ENCODE data around the gene TMEM225B. TPM values are rescaled to one million over a fixed set of nuclear protein-coding genes. Genes with fewer than 3 reads are reported as not detected.
"Not testable (repeated sequence)": the region's sequence is repeated elsewhere in the genome, so short reads cannot be mapped to it uniquely, and the experiment has no call there.

TMEM225B gene
- total RNA-seq, 1 donor from 2014 or later, result 1.0 TPM

DNA sequence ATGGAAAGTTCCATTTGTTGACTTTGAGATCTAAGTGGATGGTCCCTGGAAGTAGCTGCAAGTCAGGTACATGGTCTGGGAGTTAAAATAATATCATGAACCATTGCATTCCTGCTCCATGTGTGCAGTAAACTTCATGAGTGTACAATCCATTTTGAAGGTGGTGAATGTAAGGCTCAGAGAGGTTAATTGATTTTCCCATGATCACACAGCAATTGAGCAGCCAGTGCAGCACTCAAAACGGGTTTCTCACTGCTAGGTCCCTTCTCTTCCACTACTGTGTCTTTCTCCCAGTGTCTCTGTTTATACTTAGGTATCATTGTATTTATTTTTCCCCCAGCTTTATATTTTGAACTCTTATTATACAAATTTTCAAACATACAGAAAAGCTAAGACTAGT, 28.6 kb downstream of the TMEM225B start:
- ATAC-seq, result no peak

DNA sequence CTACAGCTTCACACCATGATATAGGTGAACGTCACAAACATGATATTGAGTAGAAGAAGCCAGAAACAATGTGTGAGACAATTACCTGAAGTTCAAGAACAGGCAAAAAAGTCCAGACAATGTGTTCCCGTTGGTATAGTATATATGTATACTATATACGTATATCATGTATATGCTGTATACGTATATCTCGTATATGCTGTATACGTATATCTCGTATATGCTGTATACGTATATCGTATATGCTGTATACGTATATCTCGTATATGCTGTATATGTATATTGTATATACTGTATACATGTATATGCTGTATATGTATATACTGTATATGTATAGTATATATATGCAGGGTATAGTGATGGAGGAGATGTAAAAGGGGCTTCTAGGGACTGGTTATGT, 29.4 kb downstream of the TMEM225B start:
- peaks cover 99% of the 10 kb centered on the region for H3K36me3 ChIP-seq
- intact Hi-C loops (cut with DNase I), result no loop called here
- H3K9me3 ChIP-seq, result no peaks in the 10 kb centered on the region
- no peaks in the 10 kb centered on the region for H3K4me1 ChIP-seq
- TF ChIP-seq, protein P1, sequence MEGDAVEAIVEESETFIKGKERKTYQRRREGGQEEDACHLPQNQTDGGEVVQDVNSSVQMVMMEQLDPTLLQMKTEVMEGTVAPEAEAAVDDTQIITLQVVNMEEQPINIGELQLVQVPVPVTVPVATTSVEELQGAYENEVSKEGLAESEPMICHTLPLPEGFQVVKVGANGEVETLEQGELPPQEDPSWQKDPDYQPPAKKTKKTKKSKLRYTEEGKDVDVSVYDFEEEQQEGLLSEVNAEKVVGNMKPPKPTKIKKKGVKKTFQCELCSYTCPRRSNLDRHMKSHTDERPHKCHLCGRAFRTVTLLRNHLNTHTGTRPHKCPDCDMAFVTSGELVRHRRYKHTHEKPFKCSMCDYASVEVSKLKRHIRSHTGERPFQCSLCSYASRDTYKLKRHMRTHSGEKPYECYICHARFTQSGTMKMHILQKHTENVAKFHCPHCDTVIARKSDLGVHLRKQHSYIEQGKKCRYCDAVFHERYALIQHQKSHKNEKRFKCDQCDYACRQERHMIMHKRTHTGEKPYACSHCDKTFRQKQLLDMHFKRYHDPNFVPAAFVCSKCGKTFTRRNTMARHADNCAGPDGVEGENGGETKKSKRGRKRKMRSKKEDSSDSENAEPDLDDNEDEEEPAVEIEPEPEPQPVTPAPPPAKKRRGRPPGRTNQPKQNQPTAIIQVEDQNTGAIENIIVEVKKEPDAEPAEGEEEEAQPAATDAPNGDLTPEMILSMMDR (IDR thresholded peaks at IDR 0.05), result no peak
- no peak for DNase-seq
- H3K4me3 ChIP-seq, result no peak overlapping the region
- H3K27me3 ChIP-seq, result no peaks in the 10 kb centered on the region
- no peak overlapping the region for H3K27ac ChIP-seq
- ATAC-seq, result no peak

More for the DNA sequence above, 28.6 kb downstream of the TMEM225B start:
- Histone ChIP-seq H3K27ac (no peak overlapping the region), H3K4me1 (no peaks in the 10 kb centered on the region), H3K9me3 (no peaks in the 10 kb centered on the region), H3K4me3 (no peak overlapping the region), H3K27me3 (no peaks in the 10 kb centered on the region), H3K36me3 (peaks cover 100% of the 10 kb centered on the region)
- intact Hi-C loops (cut with DNase I), result no loop called here
- TF ChIP-seq, protein P1 (IDR thresholded peaks at IDR 0.05), result no peak
- no peak for DNase-seq

DNA sequence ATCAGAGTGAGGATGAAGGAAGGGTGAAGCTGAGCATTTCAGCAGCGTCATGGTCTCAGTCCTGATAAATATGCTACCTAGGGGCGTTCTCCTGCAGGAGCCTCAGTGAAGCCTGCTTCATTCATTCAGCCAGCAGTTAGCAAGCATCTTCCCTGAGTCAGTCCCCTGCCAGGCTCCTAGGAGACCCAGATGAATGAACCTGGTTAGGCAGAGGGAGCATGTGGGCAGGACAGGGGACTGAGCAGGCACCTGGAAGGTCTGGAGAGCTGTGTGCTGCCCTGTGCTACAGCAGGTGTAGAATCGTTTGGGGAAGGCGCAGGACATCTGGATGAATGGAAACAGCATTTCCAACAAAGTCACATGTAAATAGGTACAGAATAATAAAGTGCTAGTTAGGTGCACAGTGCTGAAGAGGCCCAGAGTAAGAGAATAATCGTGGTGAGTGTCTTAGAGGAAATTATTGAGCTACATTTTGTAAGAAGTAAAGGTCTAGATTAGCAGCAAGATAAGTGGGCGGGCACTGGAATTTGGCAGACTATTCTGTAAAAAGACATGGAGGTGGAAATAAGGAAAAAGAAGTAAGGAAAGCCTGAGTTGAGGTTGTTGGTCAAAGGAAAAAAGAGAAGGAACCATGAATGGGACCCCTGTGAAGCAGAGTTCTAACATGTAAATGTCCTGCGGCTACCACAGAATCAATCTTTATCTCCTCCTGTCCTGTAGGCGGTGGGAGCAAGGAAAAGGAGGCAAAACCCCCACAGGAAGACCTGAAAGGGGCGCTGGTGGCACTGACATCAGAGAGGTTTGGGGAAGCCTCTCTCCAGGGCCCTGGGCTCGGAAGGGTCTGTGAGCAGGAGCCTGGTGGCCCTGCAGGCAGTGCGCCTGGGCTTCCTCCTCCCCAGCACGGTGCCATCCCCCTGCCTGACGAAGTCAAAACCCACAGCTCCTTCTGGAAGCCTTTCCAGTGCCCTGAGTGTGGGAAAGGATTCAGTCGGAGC, 30.7 kb downstream of the TMEM225B start:
- TF ChIP-seq, protein P1 (IDR thresholded peaks at IDR 0.05), result no peak
- ATAC-seq, result no peak
- Histone ChIP-seq H3K36me3 (peaks cover 99% of the 10 kb centered on the region), H3K27me3 (no peaks in the 10 kb centered on the region), H3K4me3 (no peak overlapping the region), H3K4me1 (no peaks in the 10 kb centered on the region), H3K9me3 (no peaks in the 10 kb centered on the region), H3K27ac (no peak overlapping the region)
- intact Hi-C loops (cut with DNase I), result no loop called here
- no peak for DNase-seq

DNA sequence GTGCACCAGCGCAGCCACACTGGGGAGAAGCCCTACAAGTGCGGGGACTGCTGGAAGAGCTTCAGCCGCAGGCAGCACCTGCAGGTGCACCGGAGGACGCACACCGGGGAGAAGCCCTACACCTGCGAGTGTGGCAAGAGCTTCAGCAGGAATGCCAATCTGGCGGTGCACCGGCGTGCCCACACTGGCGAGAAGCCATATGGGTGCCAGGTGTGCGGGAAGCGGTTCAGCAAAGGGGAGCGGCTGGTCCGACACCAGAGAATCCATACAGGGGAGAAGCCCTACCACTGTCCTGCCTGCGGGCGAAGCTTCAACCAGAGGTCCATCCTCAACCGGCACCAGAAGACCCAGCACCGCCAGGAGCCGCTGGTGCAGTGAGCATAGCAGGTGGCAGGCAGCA, 31.6 kb downstream of the TMEM225B start:
- DNase-seq (no peak), ATAC-seq (peak; percentile 5)
- H3K4me3 ChIP-seq, result no peak overlapping the region
- H3K27ac ChIP-seq, result no peak overlapping the region
- H3K9me3 ChIP-seq, result no peaks in the 10 kb centered on the region
- intact Hi-C loops (cut with DNase I), result no loop called here
- H3K4me1 ChIP-seq, result no peaks in the 10 kb centered on the region
- peaks cover 96% of the 10 kb centered on the region for H3K36me3 ChIP-seq
- TF ChIP-seq, protein P1 (IDR thresholded peaks at IDR 0.05), result no peak
- H3K27me3 ChIP-seq, result no peaks in the 10 kb centered on the region

DNA sequence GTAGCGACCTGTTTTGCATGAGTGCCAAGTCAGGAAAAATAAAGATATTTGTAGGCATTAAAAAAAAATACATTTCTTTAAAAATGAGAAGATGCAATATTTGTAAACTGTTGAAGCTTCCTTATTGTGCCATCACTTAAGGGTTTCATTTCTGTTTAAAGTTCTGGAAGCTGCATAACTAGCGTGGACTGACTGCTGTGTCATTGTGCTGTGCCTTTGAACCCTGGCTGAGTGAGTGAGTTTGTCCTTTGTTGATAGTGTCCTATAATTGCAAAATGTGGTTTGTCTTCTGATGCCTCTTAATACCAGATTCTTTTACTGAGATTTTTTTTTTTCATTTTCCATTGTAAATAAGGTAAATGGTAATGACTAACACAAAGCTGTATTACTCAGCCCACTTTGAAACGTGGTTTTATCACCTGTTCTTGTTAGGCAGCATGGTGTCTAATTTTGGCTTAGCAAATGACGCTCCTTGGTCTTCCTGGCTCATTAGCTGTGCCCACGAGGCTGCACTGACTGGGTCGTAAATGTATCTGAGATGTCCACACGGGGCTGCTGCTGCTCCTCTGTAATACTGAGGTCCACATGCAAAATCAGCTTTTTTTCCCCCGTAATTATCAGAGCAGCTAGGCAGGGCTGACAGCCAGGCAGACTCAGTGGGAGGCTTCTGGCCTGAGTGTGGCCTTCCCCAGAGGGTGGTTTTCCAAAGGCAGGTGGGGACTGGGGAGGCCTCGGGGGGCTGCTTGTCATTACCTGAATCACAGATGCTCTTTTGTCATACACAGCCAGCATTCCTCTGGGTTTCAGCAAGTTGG, 33.4 kb downstream of the TMEM225B start:
- Histone ChIP-seq H3K36me3 (peaks cover 80% of the 10 kb centered on the region), H3K27me3 (no peaks in the 10 kb centered on the region), H3K4me3 (no peak overlapping the region), H3K27ac (no peak overlapping the region), H3K4me1 (no peaks in the 10 kb centered on the region), H3K9me3 (no peaks in the 10 kb centered on the region)
- ATAC-seq (peak; percentile 78), DNase-seq (no peak)
- intact Hi-C loops (cut with DNase I), result no loop called here
- TF ChIP-seq, protein P1 (IDR thresholded peaks at IDR 0.05), result peak; percentile 25

DNA sequence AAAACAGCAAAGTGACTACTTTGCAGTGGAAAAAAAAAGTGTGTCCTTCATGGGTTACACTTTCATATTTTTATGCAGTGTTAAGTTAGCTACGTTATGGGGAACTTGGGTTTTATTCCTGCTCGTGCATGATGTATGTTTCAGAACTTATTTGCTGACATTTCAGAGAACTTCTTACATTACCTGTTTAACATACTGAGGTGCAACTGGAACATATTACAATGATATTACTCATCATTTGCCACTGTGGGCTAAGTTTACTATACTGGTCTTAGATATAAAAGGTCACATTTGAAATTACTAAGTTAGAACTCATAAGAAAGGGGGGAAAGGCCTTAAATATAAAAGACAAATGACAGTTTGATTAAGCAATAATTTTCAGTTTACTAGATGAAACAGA, 39.3 kb downstream of the TMEM225B start:
- DNase-seq; H3K4me1 ChIP-seq; H3K9me3 ChIP-seq; ATAC-seq; intact Hi-C loops (cut with DNase I); H3K4me3 ChIP-seq; H3K27me3 ChIP-seq; H3K27ac ChIP-seq: not testable (repeated sequence)
- H3K36me3 ChIP-seq, result peaks cover 22% of the 10 kb centered on the region

Data from upper lobe of right lung (tissue), 1 donor.